Measurements from ENCODE around the gene CDK18. TPM values are rescaled to one million over a fixed set of nuclear protein-coding genes. Genes with fewer than 3 reads are reported as not detected.
A peak's percentile ranks its signal among the peaks of the same experiment; 100 is the strongest.

The CDK18 gene
- total and polyA plus RNA-seq, 2 of the 8 experiments (the other 6 are each of a cell fraction or from before 2014, with no cell fraction given) = 31.2 to 44.0 TPM

DNA sequence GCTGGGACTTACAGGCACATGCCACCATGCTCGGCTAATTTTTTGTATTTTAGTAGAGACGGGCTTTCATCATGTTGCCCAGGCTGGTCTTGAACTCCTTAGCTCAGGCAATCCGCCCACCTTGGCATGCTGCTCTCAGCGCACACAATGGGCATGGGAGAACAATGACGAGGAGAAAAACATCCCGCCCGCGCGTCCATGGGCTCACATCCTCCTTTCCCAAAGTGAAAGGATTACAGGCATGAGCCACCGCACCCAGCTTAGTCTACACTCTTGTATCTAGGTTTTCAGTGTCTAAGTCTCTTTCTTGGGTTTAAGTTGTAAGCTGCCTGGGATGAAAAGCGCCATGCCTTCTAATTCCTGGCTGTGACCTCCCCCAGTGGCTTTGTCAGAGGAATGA is 37.9 kb downstream of the CDK18 start:
- Histone ChIP-seq H3K56ac (replicated peaks; ENCODE audit: insufficient read length, low read depth, low read length) (no peak overlapping the region), H3K9ac (replicated peaks in 1 of 4; ENCODE audit: extremely low read depth in 1 of 4, low read depth in 3 of 4, low read length in 3 of 4) (no peak overlapping the region), H2BK120ac (replicated peaks; ENCODE audit: low read depth, low read length) (no peak overlapping the region), H3K23ac (ENCODE audit: insufficient read length) (no peak overlapping the region), H3K27ac (ENCODE audit: low read depth, low read length) (no peak overlapping the region), H3K9me3 (ENCODE audit: insufficient read depth in 2 of 2, low read depth in 1 of 2, low read length in 1 of 2) (peaks cover 0 to 4% of the 10 kb centered on the region in 2 experiments; a peak in 1 of 4 replicates), H4K8ac (ENCODE audit: extremely low read depth, insufficient read depth, low read length) (no peak overlapping the region), H2BK5ac (ENCODE audit: low read depth, low read length) (no peak overlapping the region), H2BK20ac (ENCODE audit: low read length) (no peak overlapping the region), H3K79me2 (ENCODE audit: control insufficient read depth in 1 of 2, insufficient read depth in 2 of 2, low read length in 2 of 2) (no peaks in the 10 kb centered on the region), H3K14ac (ENCODE audit: insufficient read length) (no peak overlapping the region), H4K20me1 (replicated peaks in 1 of 2; ENCODE audit: control insufficient read depth in 1 of 2, insufficient read depth in 2 of 2, low read length in 2 of 2) (no peaks in the 10 kb centered on the region), H3K4ac (replicated peaks; ENCODE audit: insufficient read length, low read depth, low read length) (no peak overlapping the region), H3K23me2 (ENCODE audit: low read depth, low read length) (0 out of 2 replicates have a peak, but pooled peaks cover 4% of the 10 kb centered on the region), H2AK5ac (ENCODE audit: low read depth, low read length) (no peak overlapping the region), H3K4me1 (replicated peaks in 1 of 4; ENCODE audit: control insufficient read depth in 3 of 4, insufficient read depth in 4 of 4, low read length in 3 of 4) (peaks cover 0 to 9% (median 7%) of the 10 kb centered on the region in 4 experiments; a peak in 5 of 7 replicates), H4K91ac (replicated peaks; ENCODE audit: insufficient read length, low read length) (no peak overlapping the region), H3K27me3 (replicated peaks in 1 of 4; ENCODE audit: control insufficient read depth in 3 of 4, extremely low read depth in 1 of 4, insufficient read depth in 3 of 4, low read length in 3 of 4) (peaks cover 0 to 25% (median 16%) of the 10 kb centered on the region in 4 experiments; a peak in 6 of 7 replicates), H4K5ac (ENCODE audit: insufficient read length, low read depth, low read length) (no peak overlapping the region), H3K4me3 (ENCODE audit: extremely low read depth in 1 of 4, insufficient read depth in 2 of 4, low read depth in 3 of 4, low read length in 4 of 4) (no peak overlapping the region), H2AFZ (ENCODE audit: low read length) (no peak overlapping the region), H2BK12ac (ENCODE audit: low read depth, low read length) (0 out of 2 replicates have a peak overlapping the region, but pooled peaks have one; percentile 50), H2BK15ac (ENCODE audit: low read length) (no peak overlapping the region), H3K18ac (ENCODE audit: extremely low read depth, low read length) (no peak overlapping the region), H3K4me2 (ENCODE audit: insufficient read depth in 1 of 2, low read depth in 2 of 2, low read length in 2 of 2) (no peak overlapping the region; a peak in 1 of 4 replicates), H3K36me3 (ENCODE audit: control insufficient read depth in 2 of 4, insufficient read depth in 4 of 4, low read length in 3 of 4) (no peaks in the 10 kb centered on the region), H3K79me1 (ENCODE audit: low read depth, low read length) (no peaks in the 10 kb centered on the region)
- ChIA-PET CTCF (ENCODE audit: partially characterized antibody) (interaction anchor here (0.8 to 5.9 kb wide), 12 partner anchors 13 to 188 kb away, joined by 3 to 39 read pairs (median 6); no protein-coding TSS in a partner anchor), POLR2A (ENCODE audit: partially characterized antibody) (interaction anchor here (1.4 to 4.9 kb wide), 3 partner anchors 8 to 46 kb away, joined by 3 to 27 read pairs (median 3); no protein-coding TSS in a partner anchor)
- TF ChIP-seq JUND (IDR thresholded peaks at IDR 0.05; ENCODE audit: low read length) (no peak), SP1 (IDR thresholded peaks at IDR 0.05; ENCODE audit: low read depth, low read length) (no peak), SIN3A (conservative IDR thresholded peaks at IDR 0.05 in 1 of 2, IDR thresholded peaks at IDR 0.05 in 1 of 2; ENCODE audit: low read depth in 1 of 2, low read length in 2 of 2) (no peak), RXRA (IDR thresholded peaks at IDR 0.05; ENCODE audit: insufficient read depth, low read depth, low read length) (no peak), TCF12 (IDR thresholded peaks at IDR 0.05; ENCODE audit: low read depth, low read length) (no peak), PHF8 (conservative IDR thresholded peaks at IDR 0.05; ENCODE audit: low read depth, low read length) (no peak), NRF1 (IDR thresholded peaks at IDR 0.05; ENCODE audit: low read depth, low read length) (no peak), ZNF274 (IDR thresholded peaks at IDR 0.05; ENCODE audit: borderline replicate concordance, extremely low read depth, low read length) (no peak), NANOG (IDR thresholded peaks at IDR 0.05; ENCODE audit: insufficient read depth, low read depth, low read length, poor library complexity, severe bottlenecking) (no peak), GABPA (IDR thresholded peaks at IDR 0.05; ENCODE audit: borderline replicate concordance, insufficient read depth, low read length) (no peak), SP4 (IDR thresholded peaks at IDR 0.05; ENCODE audit: low read length) (no peak)
- TF ChIP-seq, protein P1, sequence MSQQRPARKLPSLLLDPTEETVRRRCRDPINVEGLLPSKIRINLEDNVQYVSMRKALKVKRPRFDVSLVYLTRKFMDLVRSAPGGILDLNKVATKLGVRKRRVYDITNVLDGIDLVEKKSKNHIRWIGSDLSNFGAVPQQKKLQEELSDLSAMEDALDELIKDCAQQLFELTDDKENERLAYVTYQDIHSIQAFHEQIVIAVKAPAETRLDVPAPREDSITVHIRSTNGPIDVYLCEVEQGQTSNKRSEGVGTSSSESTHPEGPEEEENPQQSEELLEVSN (IDR thresholded peaks at IDR 0.05) = no peak
- DNase-seq (ENCODE audit: low read depth in 1 of 2, low spot score in 2 of 2) (peak in 1 of 2 experiments; percentile 43), FAIRE-seq (no peak)
- WGBS, 2 experiments (ENCODE audit: extremely low coverage in 1 of 2, insufficient coverage in 1 of 2, insufficient read length in 1 of 2, insufficient replicate concordance in 2 of 2, low coverage in 1 of 2, low lambda C conversion rate in 2 of 2, missing lambda C conversion rate in 1 of 2) = 85% methylated on average over 11 of the region's 11 CpGs; no CpG with 5 or more reads in 1 of the 2 experiments
